ACC112 (cell line): ENCODE measurements around the gene OR6C70.

Experiments used
- H2AFZ ChIP-seq: fragments of 200-600 bp; sonication (generic); one replicate; pipeline ENCODE4 v1.6.0; 2017; ENCODE audit warnings: antibody characterized with exemption, low read length; ENCODE audit not compliant: unreplicated experiment
- H3K27ac ChIP-seq: fragments of 200-600 bp; sonication (generic); 2 replicates; pipeline ENCODE4 v1.5.1; 2014; ENCODE audit warnings: low read depth, mild to moderate bottlenecking, antibody characterized with exemption, low read length, moderate library complexity
- H3K27me3 ChIP-seq: fragments of 200-600 bp; sonication (generic); 2 replicates; pipeline ENCODE4 v1.6.1; 2014; ENCODE audit warnings: mild to moderate bottlenecking, antibody characterized with exemption, low read length, moderate library complexity, mixed read lengths; ENCODE audit not compliant: insufficient read depth
- H3K36me3 ChIP-seq: fragments of 200-600 bp; sonication (generic); 2 replicates; pipeline ENCODE4 v1.6.1; 2016; ENCODE audit warnings: mild to moderate bottlenecking, antibody characterized with exemption, low read length, moderate library complexity, mixed read lengths; ENCODE audit not compliant: insufficient read depth
- H3K4me1 ChIP-seq: fragments of 200-600 bp; sonication (generic); one replicate; pipeline ENCODE4 v1.6.1; 2016; ENCODE audit warnings: low read length, mixed read lengths; ENCODE audit not compliant: insufficient read depth, unreplicated experiment, control insufficient read depth
- H3K4me3 ChIP-seq: fragments of 200-600 bp; sonication (generic); 2 replicates; pipeline ENCODE4 v1.5.1; 2014; ENCODE audit warnings: mild to moderate bottlenecking, low read depth, low read length
- H3K79me2 ChIP-seq: fragments of 200-600 bp; sonication (generic); one replicate; pipeline ENCODE4 v1.6.0; 2016; ENCODE audit warnings: low read length; ENCODE audit not compliant: control insufficient read depth, unreplicated experiment, insufficient read depth

Gene OR6C70

DNA sequence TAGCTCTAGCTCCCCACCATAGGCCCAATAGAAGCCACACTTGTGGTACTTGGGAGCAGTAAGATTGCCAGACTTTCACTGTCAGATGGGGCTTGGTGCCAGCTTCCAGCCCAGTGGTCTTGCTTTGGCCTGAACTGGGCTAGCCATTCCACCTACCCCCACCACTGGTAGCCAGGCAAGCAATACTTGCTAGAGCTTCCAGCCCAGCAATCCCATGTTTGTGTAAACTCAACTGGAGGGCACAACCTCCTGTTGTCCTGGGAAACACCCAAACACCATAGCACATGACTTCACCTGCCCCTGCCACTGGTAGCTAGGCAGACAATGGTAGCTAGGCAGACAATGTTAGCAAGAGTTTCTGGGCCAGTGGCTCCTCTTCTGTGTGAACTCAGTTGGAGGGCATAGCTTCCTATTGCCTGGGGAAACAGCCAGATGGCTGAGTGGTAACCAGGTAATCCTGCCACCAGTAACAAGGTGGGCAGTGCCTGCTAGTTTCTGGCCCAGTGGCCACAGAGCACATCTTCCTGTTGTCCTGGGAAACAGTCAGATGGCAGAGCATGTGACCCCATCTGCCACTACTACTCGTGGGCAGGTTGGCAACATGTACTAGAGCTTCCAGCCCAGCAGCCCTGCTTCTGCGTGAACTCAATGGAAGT, 49.5 kb downstream of the OR6C70 start:
- Histone ChIP-seq H2AFZ (no peak overlapping the region), H3K27ac (no peak overlapping the region)

More for the DNA sequence above, 49.5 kb downstream of the OR6C70 start:
- H3K79me2 ChIP-seq: no peaks in the 10 kb centered on the region
- H3K27me3 ChIP-seq: peaks cover 5% of the 10 kb centered on the region; the same call in 1 of the 2 replicates
- H3K4me1 ChIP-seq: no peaks in the 10 kb centered on the region
- no peaks in the 10 kb centered on the region for H3K36me3 ChIP-seq
- no peak overlapping the region for H3K4me3 ChIP-seq
